SH-SY5Y (cell line): ENCODE measurements around the gene ASB8.

ENCODE experiments used
- GATA2 ChIP-seq: IDR thresholded peaks from 2 replicates; pipeline ENCODE4 v1.6.1; 2011; ENCODE audit warnings: mild to moderate bottlenecking, low read depth, low read length
- GATA3 ChIP-seq: IDR thresholded peaks from 2 replicates; pipeline ENCODE4 v1.6.1; 2011; ENCODE audit warnings: low read depth, mild to moderate bottlenecking, low read length, moderate library complexity

GRCh38 chr12:48183091-48183875 lies 26.0 kb upstream of the ASB8 start, which contains the start of gene CCDC184:
- TF ChIP-seq GATA3 (no peak), GATA2 (no peak)
